Measurements from ENCODE around the gene GFOD1.

Gene GFOD1

GRCh38 chr6:13417954-13418353 is 69.4 kb downstream of the GFOD1 start:
- no peak for TF ChIP-seq HDGF (IDR thresholded peaks at IDR 0.05; ENCODE audit: borderline replicate concordance)
- no peak for TF ChIP-seq ZNF384 (IDR thresholded peaks at IDR 0.05)
- TF ChIP-seq ARNT (IDR thresholded peaks at IDR 0.05), result no peak
- TF ChIP-seq FOXA1 (IDR thresholded peaks at IDR 0.05), result no peak
- no peak for TF ChIP-seq ELF4 (IDR thresholded peaks at IDR 0.05)
- TF ChIP-seq SUZ12 (IDR thresholded peaks at IDR 0.05), result no peak
- TF ChIP-seq FOXK2 (IDR thresholded peaks at IDR 0.05), result no peak
- no peak for TF ChIP-seq L3MBTL2 (conservative IDR thresholded peaks at IDR 0.05)
- TF ChIP-seq BHLHE40 (IDR thresholded peaks at IDR 0.05; ENCODE audit: borderline replicate concordance), result no peak
- TF ChIP-seq TARDBP (IDR thresholded peaks at IDR 0.05), result no peak
- TF ChIP-seq FOXM1 (IDR thresholded peaks at IDR 0.05; ENCODE audit: borderline replicate concordance), result no peak
- CTCF ChIA-PET, result no interaction called here
- POLR2A ChIA-PET, result no interaction called here

GRCh38 chr6:13417431-13417830 is 70.0 kb downstream of the GFOD1 start:
- ChIA-PET CTCF (no interaction called here), POLR2A (no interaction called here)
- TF ChIP-seq FOXM1 (IDR thresholded peaks at IDR 0.05; ENCODE audit: borderline replicate concordance) (no peak), TARDBP (IDR thresholded peaks at IDR 0.05) (no peak), LEF1 (IDR thresholded peaks at IDR 0.05; ENCODE audit: borderline replicate concordance) (no peak), ZNF384 (IDR thresholded peaks at IDR 0.05) (no peak), SUZ12 (IDR thresholded peaks at IDR 0.05) (no peak), NFRKB (IDR thresholded peaks at IDR 0.05) (no peak), BHLHE40 (IDR thresholded peaks at IDR 0.05; ENCODE audit: borderline replicate concordance) (no peak), PKNOX1 (IDR thresholded peaks at IDR 0.05) (no peak), CTBP1 (IDR thresholded peaks at IDR 0.05; ENCODE audit: borderline replicate concordance) (no peak)
- no peak for DNase-seq (ENCODE audit: extremely low spot score)

More at GRCh38 chr6:13417954-13418353, 69.4 kb downstream of the GFOD1 start:
- no peak for DNase-seq (ENCODE audit: extremely low spot score)

DNA sequence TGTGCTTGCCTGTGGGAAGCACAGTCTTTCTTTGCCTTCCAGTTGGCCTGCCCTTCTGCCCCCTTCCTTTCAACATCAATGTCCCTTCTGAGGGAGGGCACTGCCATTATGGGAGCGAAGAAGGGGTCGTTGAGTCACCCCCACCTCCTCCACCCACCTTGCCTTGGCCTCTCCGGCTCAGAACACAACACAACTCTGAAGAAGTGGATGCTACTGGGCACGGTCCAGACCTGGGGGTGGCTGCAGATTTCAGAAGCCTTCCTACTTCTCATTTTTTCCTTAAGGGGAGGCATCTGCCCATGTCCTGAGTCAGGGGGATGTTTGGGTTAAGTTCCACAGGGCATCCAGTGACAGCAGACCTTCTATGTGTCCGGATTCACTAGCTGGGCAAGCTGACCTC is 72.1 kb downstream of the GFOD1 start:
- TF ChIP-seq PKNOX1 (IDR thresholded peaks at IDR 0.05), result no peak
- TF ChIP-seq ZNF384 (IDR thresholded peaks at IDR 0.05), result no peak
- TF ChIP-seq SUZ12 (IDR thresholded peaks at IDR 0.05), result no peak
- no peak for TF ChIP-seq NFRKB (IDR thresholded peaks at IDR 0.05)
- no peak for TF ChIP-seq TARDBP (IDR thresholded peaks at IDR 0.05)
- TF ChIP-seq FOXM1 (IDR thresholded peaks at IDR 0.05; ENCODE audit: borderline replicate concordance), result no peak
- TF ChIP-seq HDGF (IDR thresholded peaks at IDR 0.05; ENCODE audit: borderline replicate concordance), result no peak
- TF ChIP-seq BHLHE40 (IDR thresholded peaks at IDR 0.05; ENCODE audit: borderline replicate concordance), result no peak
- TF ChIP-seq CTBP1 (IDR thresholded peaks at IDR 0.05; ENCODE audit: borderline replicate concordance), result no peak
- TF ChIP-seq FOXK2 (IDR thresholded peaks at IDR 0.05), result no peak
- TF ChIP-seq LEF1 (IDR thresholded peaks at IDR 0.05; ENCODE audit: borderline replicate concordance), result no peak
- TF ChIP-seq SP1 (IDR thresholded peaks at IDR 0.05), result no peak
- no peak for TF ChIP-seq L3MBTL2 (conservative IDR thresholded peaks at IDR 0.05)
- TF ChIP-seq ARNT (IDR thresholded peaks at IDR 0.05), result no peak
- no peak for TF ChIP-seq ELF4 (IDR thresholded peaks at IDR 0.05)
- TF ChIP-seq FOXA1 (IDR thresholded peaks at IDR 0.05), result no peak
- ChIA-PET POLR2A (no interaction called here), CTCF (no interaction called here)
- DNase-seq (ENCODE audit: extremely low spot score), result no peak

GRCh38 chr6:13413900-13414555 is 73.4 kb downstream of the GFOD1 start:
- POLR2A ChIA-PET, result no interaction called here
- no peak for DNase-seq (ENCODE audit: extremely low spot score)
- TF ChIP-seq NFRKB (IDR thresholded peaks at IDR 0.05), result no peak
- no peak for TF ChIP-seq FOXA1 (IDR thresholded peaks at IDR 0.05)
- no peak for TF ChIP-seq CTBP1 (IDR thresholded peaks at IDR 0.05; ENCODE audit: borderline replicate concordance)
- no peak for TF ChIP-seq HDGF (IDR thresholded peaks at IDR 0.05; ENCODE audit: borderline replicate concordance)
- no peak for TF ChIP-seq ELF4 (IDR thresholded peaks at IDR 0.05)
- no peak for TF ChIP-seq L3MBTL2 (conservative IDR thresholded peaks at IDR 0.05)
- TF ChIP-seq BHLHE40 (IDR thresholded peaks at IDR 0.05; ENCODE audit: borderline replicate concordance), result no peak
- TF ChIP-seq PKNOX1 (IDR thresholded peaks at IDR 0.05), result no peak
- no peak for TF ChIP-seq FOXM1 (IDR thresholded peaks at IDR 0.05; ENCODE audit: borderline replicate concordance)
- TF ChIP-seq ZNF384 (IDR thresholded peaks at IDR 0.05), result no peak
- no peak for TF ChIP-seq SUZ12 (IDR thresholded peaks at IDR 0.05)
- no peak for TF ChIP-seq LEF1 (IDR thresholded peaks at IDR 0.05; ENCODE audit: borderline replicate concordance)
- TF ChIP-seq ARNT (IDR thresholded peaks at IDR 0.05), result no peak
- CTCF ChIA-PET, result no interaction called here

DNA sequence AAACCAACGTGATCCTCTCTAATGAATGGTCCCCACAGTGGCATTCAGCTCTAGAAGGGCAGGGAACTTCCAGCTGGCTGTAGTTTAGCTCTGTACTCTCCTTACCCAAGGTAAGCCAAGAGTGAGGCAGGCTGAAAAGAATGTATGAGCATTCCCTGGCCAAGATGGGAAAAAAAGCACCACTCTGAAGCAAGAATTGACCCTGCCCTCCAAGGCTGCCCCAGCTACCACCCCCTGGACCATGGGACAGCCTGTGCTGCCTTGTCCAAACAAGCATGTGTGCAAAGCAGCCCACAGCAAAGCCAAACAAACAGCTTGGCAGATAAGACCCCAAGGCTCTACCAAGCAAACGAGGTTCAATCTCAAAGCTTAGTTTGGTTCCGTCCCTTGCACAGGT is 73.9 kb downstream of the GFOD1 start:
- DNase-seq (ENCODE audit: extremely low spot score), result no peak
- POLR2A ChIA-PET, result no interaction called here
- TF ChIP-seq L3MBTL2 (conservative IDR thresholded peaks at IDR 0.05) (no peak), ARNT (IDR thresholded peaks at IDR 0.05) (no peak), ELF4 (IDR thresholded peaks at IDR 0.05) (no peak), NFRKB (IDR thresholded peaks at IDR 0.05) (no peak), ZNF384 (IDR thresholded peaks at IDR 0.05) (no peak), FOXK2 (IDR thresholded peaks at IDR 0.05) (no peak), FOXA1 (IDR thresholded peaks at IDR 0.05) (no peak), FOXM1 (IDR thresholded peaks at IDR 0.05; ENCODE audit: borderline replicate concordance) (no peak), BHLHE40 (IDR thresholded peaks at IDR 0.05; ENCODE audit: borderline replicate concordance) (no peak)
- CTCF ChIA-PET, result no interaction called here
